Transverse colon (tissue), 4 donors: ENCODE data around the gene CHCHD10. TPM values are rescaled to one million over a fixed set of nuclear protein-coding genes. Genes with fewer than 3 reads are reported as not detected.
A peak's percentile ranks its signal among the peaks of the same experiment; 100 is the strongest.

Source experiments
- DNase-seq: peaks from one replicate; pipeline ENCODE4 v3.0.0-alpha.2; 2019
- H3K27ac ChIP-seq, 4 donors: fragments of 200-600 bp; sonication (generic); 2 replicates each; pipeline ENCODE4 v1.5.1; 2016 to 2018; ENCODE audit warnings: inconsistent platforms in 4 of 4
- H3K27me3 ChIP-seq: fragments of 200-600 bp; sonication (generic); 2 replicates; pipeline ENCODE4 v1.5.1; 2017; ENCODE audit warnings: inconsistent platforms
- H3K36me3 ChIP-seq, 4 donors: fragments of 200-600 bp; sonication (generic); 2 replicates each; pipeline ENCODE4 v1.5.1; 2017 to 2019; ENCODE audit warnings: inconsistent platforms in 4 of 4
- H3K4me1 ChIP-seq, 4 donors: fragments of 200-600 bp; sonication (generic); 2 replicates each; pipeline ENCODE4 v1.5.1; 2017 to 2020; ENCODE audit warnings: inconsistent platforms in 4 of 4
- H3K4me3 ChIP-seq, 4 donors: fragments of 200-600 bp; sonication (generic); 1 replicate in 1 of 4; 2 replicates in 3 of 4; pipeline versions ENCODE4 v1.5.1 to v1.6.1; 2017 to 2019; ENCODE audit warnings: inconsistent platforms in 4 of 4
- H3K9me3 ChIP-seq, 2 donors: fragments of 200-600 bp; sonication (generic); 2 replicates each; pipeline ENCODE4 v1.5.1; 2017 to 2019; ENCODE audit warnings: inconsistent platforms in 2 of 2
- CTCF ChIP-seq, 5 experiments: fragments of 200-600 bp in 3 of 5; fragments of 450-650 bp in 2 of 5; sonication (generic) in 3 of 5; IDR thresholded peaks; 1 replicate in 2 of 5; 2 replicates in 3 of 5; pipeline ENCODE4 v1.5.1; 2016 to 2017; ENCODE audit warnings: antibody characterized with exemption in 5 of 5, inconsistent platforms in 3 of 5, mild to moderate bottlenecking in 2 of 5, moderate library complexity in 1 of 5
- EP300 ChIP-seq: sonication (generic); formaldehyde crosslinking; IDR thresholded peaks from one replicate; pipeline ENCODE4 v1.6.1; 2017; ENCODE audit warnings: antibody characterized with exemption, low read depth
- POLR2A ChIP-seq: fragments of 450-650 bp; IDR thresholded peaks from one replicate; pipeline ENCODE4 v1.6.1; 2016; ENCODE audit warnings: antibody characterized with exemption, mild to moderate bottlenecking, moderate library complexity
- POLR2AphosphoS5 ChIP-seq, 3 donors: sonication (generic); formaldehyde crosslinking; IDR thresholded peaks; one replicate each; pipeline ENCODE4 v1.6.1; 2016; ENCODE audit warnings: antibody characterized with exemption in 3 of 3
- WGBS, 2 donors: methylation state at CpG; one replicate each; pipeline ENCODE4 v1.1.5; 2018; ENCODE audit warnings: low coverage in 1 of 2; 5-methylcytosine and 5-hydroxymethylcytosine counted together
- in situ Hi-C, 4 donors: fragments of 200-750 bp; cut with MboI; loops; one replicate each; pipeline versions ENCODE4 v1.15.0 to v1.15.1; 2017; ENCODE audit warnings: low sequenced_read_pairs in 3 of 4, low pct_ligation_motif_present in 1 of 4, low pct_unique_long_range_greater_than_20kb in 1 of 4
- intact Hi-C: fragments of 100-400 bp; cut with DNase I; formaldehyde crosslinking; loops from one replicate; pipeline ENCODE4 v1.15.1; 2023; ENCODE audit warnings: low total_unique reads
- total RNA-seq, 4 donors: library from RNA; depleted of rRNA; stranded (reverse); fragments of >200 nt; gene quantifications; one replicate each; pipeline ENCODE4 v1.1.0, GENCODE V29; 2016

The CHCHD10 gene
- total RNA-seq, 4 donors from 2014 or later = 15.3 to 80.1 (median 50.8) TPM

DNA sequence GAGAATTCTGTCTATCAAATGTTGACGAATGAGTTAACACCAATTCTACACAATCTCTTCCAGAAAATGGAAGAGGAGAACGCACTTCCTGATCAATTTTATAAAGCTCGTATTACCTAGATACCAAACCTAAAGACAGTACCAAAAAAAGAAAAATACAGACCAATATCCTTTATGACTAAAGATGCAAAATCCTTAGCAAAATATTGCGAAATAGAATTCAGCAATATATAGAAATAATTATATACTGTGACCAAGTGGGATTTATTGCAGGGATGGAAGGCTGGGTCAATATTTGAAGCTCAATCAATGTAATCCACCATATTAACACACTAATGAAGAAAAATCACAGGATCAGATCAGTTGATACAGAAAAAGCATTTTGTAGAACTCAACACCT lies 44.6 kb upstream of the CHCHD10 start:
- Histone ChIP-seq H3K9me3 (no peaks in the 10 kb centered on the region), H3K4me3 (no peak overlapping the region), H3K36me3 (peaks cover 0 to 24% (median 7%) of the 10 kb centered on the region in 4 donors), H3K27ac (no peak overlapping the region), H3K27me3 (no peaks in the 10 kb centered on the region), H3K4me1 (no peaks in the 10 kb centered on the region)
- in situ Hi-C loops (no loop called here), intact Hi-C loops (no loop called here)
- DNase-seq = no peak
- WGBS, 2 donors = 98 to 100% methylated on average over 3 to 4 of the region's 4 CpGs
- TF ChIP-seq POLR2A (no peak), EP300 (no peak), CTCF (IDR thresholded peaks at IDR 0.05) (no peak), POLR2AphosphoS5 (IDR thresholded peaks at IDR 0.05) (no peak)

- WGBS, 2 donors = 89 to 100% methylated on average over 1 of the region's 1 CpG
- Histone ChIP-seq H3K4me1 (no peaks in the 10 kb centered on the region), H3K9me3 (no peaks in the 10 kb centered on the region), H3K27me3 (no peaks in the 10 kb centered on the region), H3K27ac (no peak overlapping the region), H3K36me3 (peaks cover 0 to 56% (median 13%) of the 10 kb centered on the region in 4 donors), H3K4me3 (no peak overlapping the region)
- in situ Hi-C loops (no loop called here), intact Hi-C loops (no loop called here)
- TF ChIP-seq EP300 (no peak), CTCF (IDR thresholded peaks at IDR 0.05) (no peak), POLR2A (no peak), POLR2AphosphoS5 (IDR thresholded peaks at IDR 0.05) (no peak)
- no peak for DNase-seq
Measured at GRCh38 chr22:23806837-23807236, 39.1 kb upstream of the CHCHD10 start.

GRCh38 chr22:23804781-23805291 lies 37.1 kb upstream of the CHCHD10 start:
- in situ Hi-C loops = no loop called here
- no peaks in the 10 kb centered on the region for H3K9me3 ChIP-seq
- no peaks in the 10 kb centered on the region for H3K4me1 ChIP-seq
- intact Hi-C loops = no loop called here
- no peaks in the 10 kb centered on the region for H3K27me3 ChIP-seq
- peak overlapping the region in 1 of 4 donors; percentile 34 for H3K27ac ChIP-seq
- no peak overlapping the region for H3K4me3 ChIP-seq
- DNase-seq = no peak
- 77% methylated on average over 12 of the region's 12 CpGs; no CpG with 5 or more reads in 1 of the 2 donors for WGBS, 2 donors
- peaks cover 0 to 59% (median 22%) of the 10 kb centered on the region in 4 donors for H3K36me3 ChIP-seq
- TF ChIP-seq POLR2A (no peak), EP300 (no peak), CTCF (IDR thresholded peaks at IDR 0.05) (no peak), POLR2AphosphoS5 (IDR thresholded peaks at IDR 0.05) (no peak)

- Histone ChIP-seq H3K36me3 (peaks cover 0 to 59% (median 23%) of the 10 kb centered on the region in 4 donors), H3K27me3 (no peaks in the 10 kb centered on the region), H3K4me1 (no peaks in the 10 kb centered on the region), H3K4me3 (no peak overlapping the region), H3K27ac (peak overlapping the region in 1 of 4 donors; percentile 26), H3K9me3 (no peaks in the 10 kb centered on the region)
- TF ChIP-seq POLR2AphosphoS5 (IDR thresholded peaks at IDR 0.05) = peak in 1 of 3 donors; percentile 30
- TF ChIP-seq CTCF (IDR thresholded peaks at IDR 0.05) = no peak
- 90% methylated on average over 21 of the region's 21 CpGs; no CpG with 5 or more reads in 1 of the 2 donors for WGBS, 2 donors
- peak; percentile 45 for DNase-seq
- in situ Hi-C loops (no loop called here), intact Hi-C loops (no loop called here)
Measured at GRCh38 chr22:23803001-23803819, 35.4 kb upstream of the CHCHD10 start.
